HEK293 (cell line): ENCODE measurements around the gene COL15A1.

Source experiments
- ZNF311 ChIP-seq: fragments of 450-650 bp; formaldehyde crosslinking; IDR thresholded peaks from 2 replicates; pipeline ENCODE4 v1.5.1; 2017; ENCODE audit warnings: missing biosample characterization, missing genetic modification characterization, borderline replicate concordance
- TF ChIP-seq, protein P1 (sequence below): fragments of 450-650 bp; formaldehyde crosslinking; IDR thresholded peaks from 2 replicates; pipeline ENCODE4 v1.5.1; 2016; ENCODE audit warnings: missing biosample characterization, missing genetic modification characterization
- TF ChIP-seq, protein P2 (sequence below): fragments of 450-650 bp; IDR thresholded peaks from 2 replicates; pipeline ENCODE4 v1.5.1; 2018; ENCODE audit warnings: missing biosample characterization, mild to moderate bottlenecking, missing genetic modification characterization

DNA sequence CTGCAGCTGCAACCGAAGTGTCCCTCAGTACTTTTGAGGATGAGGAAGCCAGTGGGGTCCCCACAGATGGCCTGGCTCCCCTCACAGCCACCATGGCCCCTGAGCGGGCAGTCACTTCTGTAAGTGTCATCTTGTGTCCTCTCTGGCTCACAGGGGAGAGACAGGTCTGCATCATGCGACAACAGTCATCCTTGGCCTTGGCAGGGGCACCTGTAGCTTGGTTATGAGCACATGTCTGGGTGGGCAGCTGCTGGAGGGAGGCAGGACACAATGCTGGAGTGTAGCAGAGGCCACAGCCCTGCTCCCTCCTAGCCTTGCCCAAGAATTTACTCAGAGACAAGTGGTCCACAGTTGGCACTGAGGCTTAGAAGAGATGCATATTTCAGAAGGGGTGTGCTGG lies 71.7 kb downstream of the COL15A1 start:
- TF ChIP-seq ZNF311 (tag by site-specific recombination), result no peak
- TF ChIP-seq, protein P1, sequence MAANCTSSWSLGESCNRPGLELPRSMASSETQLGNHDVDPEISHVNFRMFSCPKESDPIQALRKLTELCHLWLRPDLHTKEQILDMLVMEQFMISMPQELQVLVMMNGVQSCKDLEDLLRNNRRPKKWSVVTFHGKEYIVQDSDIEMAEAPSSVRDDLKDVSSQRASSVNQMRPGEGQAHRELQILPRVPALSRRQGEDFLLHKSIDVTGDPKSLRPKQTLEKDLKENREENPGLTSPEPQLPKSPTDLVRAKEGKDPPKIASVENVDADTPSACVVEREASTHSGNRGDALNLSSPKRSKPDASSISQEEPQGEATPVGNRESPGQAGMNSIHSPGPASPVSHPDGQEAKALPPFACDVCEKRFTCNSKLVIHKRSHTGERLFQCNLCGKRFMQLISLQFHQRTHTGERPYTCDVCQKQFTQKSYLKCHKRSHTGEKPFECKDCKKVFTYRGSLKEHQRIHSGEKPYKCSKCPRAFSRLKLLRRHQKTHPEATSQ (tag by site-specific recombination), result no peak
- TF ChIP-seq, protein P2, sequence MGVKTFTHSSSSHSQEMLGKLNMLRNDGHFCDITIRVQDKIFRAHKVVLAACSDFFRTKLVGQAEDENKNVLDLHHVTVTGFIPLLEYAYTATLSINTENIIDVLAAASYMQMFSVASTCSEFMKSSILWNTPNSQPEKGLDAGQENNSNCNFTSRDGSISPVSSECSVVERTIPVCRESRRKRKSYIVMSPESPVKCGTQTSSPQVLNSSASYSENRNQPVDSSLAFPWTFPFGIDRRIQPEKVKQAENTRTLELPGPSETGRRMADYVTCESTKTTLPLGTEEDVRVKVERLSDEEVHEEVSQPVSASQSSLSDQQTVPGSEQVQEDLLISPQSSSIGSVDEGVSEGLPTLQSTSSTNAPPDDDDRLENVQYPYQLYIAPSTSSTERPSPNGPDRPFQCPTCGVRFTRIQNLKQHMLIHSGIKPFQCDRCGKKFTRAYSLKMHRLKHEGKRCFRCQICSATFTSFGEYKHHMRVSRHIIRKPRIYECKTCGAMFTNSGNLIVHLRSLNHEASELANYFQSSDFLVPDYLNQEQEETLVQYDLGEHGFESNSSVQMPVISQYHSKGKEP, result no peak
